Spleen (tissue), 3 donors: ENCODE results near the gene RIOX2.

Experiments used
- POLR2A ChIP-seq, 3 donors: fragments of 450-650 bp; IDR thresholded peaks; one replicate each; pipeline ENCODE4 v1.5.1; 2017; ENCODE audit warnings: antibody characterized with exemption in 3 of 3, mild to moderate bottlenecking in 1 of 3
- POLR2AphosphoS5 ChIP-seq, 3 donors: sonication (generic); formaldehyde crosslinking; IDR thresholded peaks; one replicate each; pipeline ENCODE4 v1.5.1; 2017; ENCODE audit warnings: antibody characterized with exemption in 3 of 3

DNA sequence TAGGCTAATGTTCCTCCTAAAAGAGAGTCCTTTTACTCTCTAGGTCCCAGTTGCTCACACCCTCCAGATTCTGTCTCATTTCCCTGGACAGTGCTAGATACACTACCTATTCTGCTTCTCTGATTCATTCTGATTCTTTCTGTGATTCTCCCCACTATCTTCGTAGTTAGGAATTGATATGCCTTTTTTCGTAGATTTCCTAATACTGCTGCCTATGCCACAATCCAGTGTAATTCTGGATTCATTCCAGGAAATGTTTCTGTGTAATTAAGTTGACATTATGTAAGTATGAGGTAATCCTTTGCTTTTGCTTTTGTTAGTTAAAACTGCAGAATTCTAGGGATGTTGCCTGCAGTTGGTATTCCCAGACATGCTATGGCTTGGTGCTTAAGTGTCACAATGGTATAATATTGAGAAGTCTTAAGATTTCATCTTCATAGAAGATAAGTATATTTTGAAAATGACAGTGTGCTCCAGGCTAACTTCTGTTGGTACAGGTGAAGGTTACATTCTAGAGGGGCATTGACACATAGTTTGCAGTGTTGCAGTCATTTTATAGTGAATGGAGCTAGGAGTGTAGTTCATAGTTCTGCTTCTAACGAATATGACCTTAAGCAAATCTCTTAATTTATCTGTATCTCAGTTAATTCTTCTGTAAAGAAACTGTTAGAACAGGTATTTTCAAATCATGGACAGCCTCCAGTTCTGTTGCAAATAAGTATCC is 54.3 kb downstream of the RIOX2 start:
- TF ChIP-seq POLR2AphosphoS5 (IDR thresholded peaks at IDR 0.05) (no peak), POLR2A (IDR thresholded peaks at IDR 0.05) (no peak)
